ENCODE measurements around the gene ANTXR2.
"Not testable (repeated sequence)": the region's sequence is repeated elsewhere in the genome, so short reads cannot be mapped to it uniquely, and the experiment has no call there.

Gene ANTXR2

GRCh38 chr4:80072744-80073472 lies at the start of gene ANTXR2:
ANTXR2 (minus strand) TSS chr4:80073229; CDS start chr4:80072560, 669 bp downstream.
- DNase-seq = peak; percentile 32 to 60 (median 54)

GRCh38 chr4:80121815-80122214 lies 48.8 kb upstream of the ANTXR2 start:
- DNase-seq = not testable (repeated sequence)

GRCh38 chr4:80119620-80120019 lies 46.6 kb upstream of the ANTXR2 start:
- not testable (repeated sequence) for DNase-seq

GRCh38 chr4:80116516-80116915 lies 43.5 kb upstream of the ANTXR2 start:
- no peak for DNase-seq

GRCh38 chr4:80115368-80116181 lies 42.5 kb upstream of the ANTXR2 start:
- no peak for DNase-seq

GRCh38 chr4:80114732-80115265 lies 41.8 kb upstream of the ANTXR2 start:
- no peak for DNase-seq

GRCh38 chr4:80113615-80114014 lies 40.6 kb upstream of the ANTXR2 start:
- no peak for DNase-seq

- DNase-seq = no peak
Measured at GRCh38 chr4:80112236-80112635, 39.2 kb upstream of the ANTXR2 start.

- DNase-seq = no peak
Measured at GRCh38 chr4:80111276-80111675, 38.2 kb upstream of the ANTXR2 start.

GRCh38 chr4:80107374-80107773 lies 34.3 kb upstream of the ANTXR2 start:
- DNase-seq = no peak

GRCh38 chr4:80104927-80105326 lies 31.9 kb upstream of the ANTXR2 start:
- DNase-seq = no peak

GRCh38 chr4:80103629-80104028 lies 30.6 kb upstream of the ANTXR2 start:
- DNase-seq = no peak

- DNase-seq = no peak
Measured at GRCh38 chr4:80101792-80102116, 28.7 kb upstream of the ANTXR2 start.

GRCh38 chr4:80101071-80101791 lies 28.2 kb upstream of the ANTXR2 start:
- DNase-seq = no peak

- no peak for DNase-seq
Measured at GRCh38 chr4:80099671-80100070, 26.6 kb upstream of the ANTXR2 start.

GRCh38 chr4:80098635-80099034 lies 25.6 kb upstream of the ANTXR2 start:
- DNase-seq = no peak

- no peak for DNase-seq
Measured at GRCh38 chr4:80097400-80098177, 24.6 kb upstream of the ANTXR2 start.

GRCh38 chr4:80096175-80096850 lies 23.3 kb upstream of the ANTXR2 start:
- DNase-seq = no peak

GRCh38 chr4:80094191-80094590 lies 21.2 kb upstream of the ANTXR2 start:
- no peak for DNase-seq

- DNase-seq = no peak
Measured at GRCh38 chr4:80093563-80093962, 20.5 kb upstream of the ANTXR2 start.

GRCh38 chr4:80092847-80093246 lies 19.8 kb upstream of the ANTXR2 start:
- DNase-seq = no peak

- no peak for DNase-seq
Measured at GRCh38 chr4:80092088-80092487, 19.1 kb upstream of the ANTXR2 start.

Data from stimulated activated naive CD4-positive, alpha-beta T cell (primary cell).